ENCODE data around the gene ATF2. TPM values are rescaled to one million over a fixed set of nuclear protein-coding genes. Genes with fewer than 3 reads are reported as not detected.

ATF2 gene
- total and polyA plus RNA-seq, 2 of the 13 experiments (the other 11 are each of a cell fraction or from before 2014, with no cell fraction given): 91.6 to 95.1 TPM

- TF ChIP-seq KLF16 (CRISPR knock-in tag; IDR thresholded peaks at IDR 0.05) (peak in 1 of 2 experiments; percentile 82; a peak in 1 of 4 replicates), SYNCRIP (IDR thresholded peaks at IDR 0.05; ENCODE audit: insufficient read depth, low read depth, low read length) (no peak), BCL6 (CRISPR knock-in tag; IDR thresholded peaks at IDR 0.05) (0 out of 2 replicates have a peak, but pooled peaks have one; percentile 36), PBX3 (CRISPR knock-in tag; IDR thresholded peaks at IDR 0.05; ENCODE audit: borderline replicate concordance) (no peak), NR2F6 (IDR thresholded peaks at IDR 0.05) (peak; percentile 100), NR2F6 (CRISPR knock-in tag; IDR thresholded peaks at IDR 0.05) (peak; percentile 99), PPARG (CRISPR knock-in tag; conservative IDR thresholded peaks at IDR 0.05) (peak; percentile 78), ZNF781 (CRISPR knock-in tag; IDR thresholded peaks at IDR 0.05; ENCODE audit: borderline replicate concordance, not compliant biosample characterization) (no peak), ZSCAN9 (CRISPR knock-in tag; IDR thresholded peaks at IDR 0.05; ENCODE audit: borderline replicate concordance) (0 out of 2 replicates have a peak, but pooled peaks have one; percentile 44), ZNF331 (CRISPR knock-in tag; IDR thresholded peaks at IDR 0.05) (peak; percentile 32; the same call in 1 of the 2 replicates), ZNF790 (CRISPR knock-in tag; IDR thresholded peaks at IDR 0.05; ENCODE audit: borderline replicate concordance) (no peak), ZNF383 (CRISPR knock-in tag; IDR thresholded peaks at IDR 0.05; ENCODE audit: borderline replicate concordance) (0 out of 2 replicates have a peak, but pooled peaks have one; percentile 72), HMGXB4 (CRISPR knock-in tag; IDR thresholded peaks at IDR 0.05; ENCODE audit: borderline replicate concordance in 1 of 2, low read depth in 1 of 2) (peak; percentile 73 to 74; a peak in 3 of 4 replicates), KLF6 (CRISPR knock-in tag; IDR thresholded peaks at IDR 0.05) (peak; percentile 51; the same call in 1 of the 2 replicates), ZNF234 (CRISPR knock-in tag; conservative IDR thresholded peaks at IDR 0.05) (no peak), HHEX (CRISPR knock-in tag; IDR thresholded peaks at IDR 0.05) (no peak), RAD21 (CRISPR knock-in tag; IDR thresholded peaks at IDR 0.05) (peak; percentile 45; the same call in 1 of the 2 replicates), ZBTB37 (CRISPR knock-in tag; IDR thresholded peaks at IDR 0.05) (no peak), ZBTB43 (CRISPR knock-in tag; conservative IDR thresholded peaks at IDR 0.05) (0 out of 2 replicates have a peak, but pooled peaks have one; percentile 41), CEBPG (CRISPR knock-in tag; IDR thresholded peaks at IDR 0.05) (peak; percentile 56), ZSCAN31 (CRISPR knock-in tag; IDR thresholded peaks at IDR 0.05; ENCODE audit: low read depth) (0 out of 2 replicates have a peak, but pooled peaks have one; percentile 20), ELK4 (CRISPR knock-in tag; IDR thresholded peaks at IDR 0.05; ENCODE audit: borderline replicate concordance) (no peak), ZNF362 (CRISPR knock-in tag; IDR thresholded peaks at IDR 0.05; ENCODE audit: borderline replicate concordance) (peak; percentile 32; the same call in 1 of the 2 replicates)
Measured at GRCh38 chr2:175036582-175037018, 131.4 kb downstream of the ATF2 start (continued).

All from HepG2 (cell line).